A549 treated with GW870086 at 1 μM for 4 hours (cell line): ENCODE data around the gene NUPR2. TPM values are rescaled to one million over a fixed set of nuclear protein-coding genes. Genes with fewer than 3 reads are reported as not detected.

Source experiments
- total RNA-seq: library from RNA; stranded (reverse); fragments of 200-300 nt; extraction: Qiagen RNA extraction; gene quantifications from 5 replicates; pipeline ENCODE4 v1.2.3, GENCODE V29; 2022; ENCODE audit warnings: low read depth

NUPR2 gene, protein sequence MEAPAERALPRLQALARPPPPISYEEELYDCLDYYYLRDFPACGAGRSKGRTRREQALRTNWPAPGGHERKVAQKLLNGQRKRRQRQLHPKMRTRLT
- total RNA-seq = not detected in 5 replicates

DNA sequence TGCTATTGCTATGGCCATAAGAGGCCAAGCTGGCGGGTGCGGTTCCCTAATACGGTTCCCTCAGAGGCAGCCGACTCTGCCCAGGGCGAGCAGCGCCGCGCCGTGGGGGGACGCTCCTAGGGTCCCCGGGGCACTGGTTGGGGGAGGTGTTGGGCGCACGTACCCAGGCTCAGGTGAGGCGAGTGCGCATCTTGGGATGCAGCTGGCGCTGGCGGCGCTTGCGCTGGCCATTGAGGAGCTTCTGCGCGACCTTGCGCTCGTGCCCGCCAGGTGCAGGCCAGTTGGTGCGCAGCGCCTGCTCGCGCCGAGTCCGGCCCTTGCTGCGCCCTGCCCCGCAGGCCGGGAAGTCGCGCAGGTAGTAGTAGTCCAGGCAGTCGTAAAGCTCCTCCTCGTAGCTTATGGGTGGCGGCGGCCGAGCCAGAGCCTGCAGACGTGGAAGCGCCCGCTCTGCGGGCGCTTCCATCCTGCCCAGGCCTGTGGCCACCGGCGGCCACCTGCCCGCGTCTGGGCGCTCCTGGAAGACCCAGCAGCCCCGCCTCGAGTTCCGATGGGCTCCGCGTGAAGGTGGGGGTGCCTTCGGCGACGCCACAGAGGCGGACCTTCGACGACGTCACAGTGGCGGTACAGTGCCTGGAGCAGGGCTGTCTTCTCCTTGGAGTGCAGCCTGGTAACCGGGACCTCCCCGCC is at the start of gene NUPR2:
Gene NUPR2 (minus strand): TSS at position 566 of the 687 bp plus-strand sequence. CDS start 103 bp downstream, at position 463.

DNA sequence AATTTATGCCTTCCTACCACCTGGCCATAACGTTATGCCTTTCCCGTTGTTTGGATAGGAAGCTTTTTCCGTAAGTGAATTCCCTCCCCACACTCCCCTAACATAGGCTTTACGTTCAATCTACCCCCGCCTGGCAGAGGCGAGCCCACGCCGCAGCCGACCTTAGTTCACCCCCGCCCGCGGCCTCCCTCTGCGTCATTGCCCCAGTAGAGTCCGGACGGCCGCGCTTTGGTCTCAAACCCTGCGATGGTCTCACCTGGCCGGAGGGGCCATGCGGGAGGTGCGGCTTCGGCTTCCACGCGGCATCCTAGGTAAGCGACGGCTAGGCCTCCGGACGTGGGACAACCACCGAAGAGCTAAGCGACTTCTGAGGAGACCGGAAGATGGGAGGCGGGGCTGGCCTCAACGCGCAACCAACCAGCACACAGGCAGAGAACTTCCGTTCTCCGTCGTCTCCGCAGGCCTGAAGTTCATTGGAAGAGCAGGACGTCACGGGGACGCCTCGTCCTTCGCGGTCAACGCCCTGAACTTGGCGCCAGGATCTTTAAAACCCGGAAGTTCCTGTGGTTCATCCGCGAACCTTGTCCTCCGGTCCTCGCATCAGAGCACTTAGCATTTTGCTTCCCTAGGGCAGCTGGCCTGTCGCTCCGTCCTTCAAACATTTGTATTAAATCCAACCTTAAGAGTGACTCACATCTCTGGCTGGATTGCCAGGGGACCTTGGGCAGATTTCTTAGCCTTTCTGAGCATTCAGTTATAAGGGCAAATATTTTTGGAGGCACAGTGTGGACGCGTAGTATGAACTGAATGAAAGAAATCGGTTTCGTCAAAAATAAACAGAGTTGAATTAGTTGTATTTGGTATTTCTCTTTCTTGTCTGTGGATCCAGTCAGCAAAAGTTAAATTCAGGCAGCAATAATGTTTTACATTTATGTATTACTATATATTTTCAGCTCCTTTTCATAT is 9.8 kb downstream of the NUPR2 start, which contains the start of gene CHCHD2:
Gene CHCHD2 (minus strand): TSS at position 369 of the 966 bp plus-strand sequence. CDS start 63 bp downstream, at position 306.

DNA sequence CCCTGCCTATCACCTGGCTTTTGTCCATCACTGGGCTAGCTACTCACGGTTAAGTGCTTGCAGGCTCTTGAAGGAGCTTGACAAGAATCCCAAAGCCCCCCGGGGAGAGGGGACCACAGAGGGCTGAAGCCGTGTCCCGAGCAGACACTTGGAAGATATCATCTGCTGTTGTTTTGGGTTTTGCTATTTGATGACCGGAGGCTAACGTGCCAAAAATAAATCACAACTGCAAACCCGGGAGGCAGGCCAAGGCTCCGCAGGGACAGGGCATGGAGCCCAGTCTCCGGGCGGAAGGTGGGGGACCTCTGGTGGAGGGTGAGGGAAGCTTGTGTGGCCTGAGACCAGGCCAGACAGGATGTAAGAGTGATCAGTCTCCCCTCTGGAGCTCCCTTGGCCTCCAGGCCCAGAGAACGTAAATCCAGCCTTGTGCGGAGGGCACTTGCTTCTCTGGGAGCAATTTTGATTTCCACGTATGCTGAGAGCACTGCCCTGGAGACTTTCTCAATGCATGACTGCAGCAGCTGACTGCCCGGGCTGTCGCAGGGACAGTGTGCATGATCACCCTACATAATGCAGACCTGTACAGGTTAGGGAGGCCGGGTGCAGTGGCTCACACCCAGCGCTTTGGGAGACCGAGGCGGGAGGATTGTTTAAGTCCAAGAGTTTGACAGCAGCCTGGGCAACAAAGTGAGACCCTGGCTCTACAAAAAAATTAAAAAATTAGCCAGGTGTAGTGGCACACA is 23.3 kb downstream of the NUPR2 start, which contains the start of gene PHKG1:
Gene PHKG1 (minus strand): TSS at position 164 of the 743 bp plus-strand sequence. CDS start 4,011 bp downstream, outside the sequence.

Other genes with a start within 250 kb of the NUPR2 start
- 0.71 to 1.1 TPM (median 0.78 TPM) in 5 replicates for gene ZNF713, start 229.0 kb downstream of the NUPR2 start, total RNA-seq
- 24.5 to 34.0 TPM (median 27.6 TPM) in 5 replicates for gene MRPS17, start 164.5 kb downstream of the NUPR2 start, total RNA-seq
- 42.8 to 58.6 TPM (median 52.1 TPM) in 5 replicates for gene NIPSNAP2, start 151.8 kb downstream of the NUPR2 start, total RNA-seq
- gene PSPH, start 65.0 kb downstream of the NUPR2 start, total RNA-seq = 23.7 to 30.8 TPM (median 27.4 TPM) in 5 replicates
- 256 to 294 TPM (median 279 TPM) in 5 replicates for gene CCT6A, start 64.7 kb downstream of the NUPR2 start, total RNA-seq
- gene SUMF2, start 52.1 kb downstream of the NUPR2 start, total RNA-seq = 108 to 112 TPM (median 109 TPM) in 5 replicates
- 0.35 to 1.9 TPM (median 0.48 TPM) in 5 replicates for gene PHKG1, start 23.5 kb downstream of the NUPR2 start, total RNA-seq
- gene CHCHD2, start 9.9 kb downstream of the NUPR2 start, total RNA-seq = 632 to 765 TPM (median 688 TPM) in 5 replicates